Astrocyte of the cerebellum (primary cell): ENCODE results near the gene SLC19A2.

Source experiments
- DNase-seq: peaks from one replicate; pipeline ENCODE4 v3.0.0-alpha.2; 2011; ENCODE audit warnings: low read depth
- H3K4me3 ChIP-seq: 2 replicates; pipeline ENCODE4 v1.5.1; 2011; ENCODE audit warnings: mild to moderate bottlenecking, low read depth, low read length, moderate library complexity
- CTCF ChIP-seq: IDR thresholded peaks from 2 replicates; pipeline ENCODE4 v1.5.1; 2012; ENCODE audit warnings: low read length, low read depth, moderate library complexity, mild to moderate bottlenecking; ENCODE audit errors: missing control alignments
- in situ Hi-C: cut with HindIII; loops from 2 replicates; pipeline ENCODE4 v1.10.0; 2017; ENCODE audit warnings: low sequenced_read_pairs

SLC19A2 gene

GRCh38 chr1:169466259-169467230, 19.2 kb downstream of the SLC19A2 start:
- DNase-seq = no peak
- in situ Hi-C loops = no loop called here
- peak; percentile 42 for TF ChIP-seq CTCF
- no peak overlapping the region for H3K4me3 ChIP-seq

- in situ Hi-C loops = no loop called here
- DNase-seq = no peak
- no peak overlapping the region for H3K4me3 ChIP-seq
- TF ChIP-seq CTCF = no peak
These were observed 20.5 kb downstream of the SLC19A2 start for GRCh38 chr1:169465281-169465680.

GRCh38 chr1:169462385-169462784, 23.4 kb downstream of the SLC19A2 start:
- no peak for TF ChIP-seq CTCF
- DNase-seq = no peak
- in situ Hi-C loops = no loop called here
- H3K4me3 ChIP-seq = no peak overlapping the region

- no peak for DNase-seq
- H3K4me3 ChIP-seq = no peak overlapping the region
- no peak for TF ChIP-seq CTCF
- in situ Hi-C loops = no loop called here
These were observed 24.2 kb downstream of the SLC19A2 start for GRCh38 chr1:169461390-169462000.

GRCh38 chr1:169460191-169460833, 25.4 kb downstream of the SLC19A2 start:
- H3K4me3 ChIP-seq = peak overlapping the region; percentile 21
- no peak for DNase-seq
- in situ Hi-C loops = no loop called here
- TF ChIP-seq CTCF = no peak

GRCh38 chr1:169457443-169457842, 28.3 kb downstream of the SLC19A2 start:
- in situ Hi-C loops = no loop called here
- DNase-seq = no peak
- H3K4me3 ChIP-seq = no peak overlapping the region
- no peak for TF ChIP-seq CTCF
